Esophagus squamous epithelium (tissue), 4 donors: Measurements from ENCODE around the gene CTPS2.

Source experiments
- POLR2A ChIP-seq, 4 donors: fragments of 450-650 bp; IDR thresholded peaks; one replicate each; pipeline ENCODE4 v1.6.1; 2017; ENCODE audit warnings: antibody characterized with exemption in 4 of 4, mild to moderate bottlenecking in 4 of 4, moderate library complexity in 3 of 4
- TF ChIP-seq, protein P1 (sequence below), 6 experiments: fragments of 450-650 bp in 4 of 6; fragments of 200-600 bp in 2 of 6; sonication (generic) in 2 of 6; IDR thresholded peaks; one replicate each; pipeline ENCODE4 v1.5.1; 2016 to 2019; ENCODE audit warnings: antibody characterized with exemption in 6 of 6, mild to moderate bottlenecking in 4 of 6, moderate library complexity in 4 of 6

DNA sequence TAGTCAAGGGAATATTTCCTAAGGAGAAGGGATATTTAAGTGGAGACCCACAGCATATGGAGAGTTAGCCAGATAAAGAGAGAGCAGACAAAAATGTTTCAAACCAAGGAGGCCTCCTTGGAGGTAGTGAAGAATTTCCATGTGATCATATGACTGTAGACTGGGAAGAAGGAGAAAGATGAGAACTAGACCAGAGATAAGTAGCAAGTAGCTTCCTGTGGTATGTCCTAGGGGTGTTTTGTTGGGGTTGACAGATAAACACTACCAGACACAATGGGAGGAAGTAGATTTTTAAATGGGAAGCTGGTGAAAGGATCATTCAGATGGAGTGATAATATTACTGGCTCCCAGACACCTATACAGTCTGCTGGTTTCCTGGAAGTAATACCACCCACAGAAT lies 20.5 kb upstream of the CTPS2 start:
- TF ChIP-seq POLR2A (IDR thresholded peaks at IDR 0.05) = no peak
- TF ChIP-seq, protein P1, sequence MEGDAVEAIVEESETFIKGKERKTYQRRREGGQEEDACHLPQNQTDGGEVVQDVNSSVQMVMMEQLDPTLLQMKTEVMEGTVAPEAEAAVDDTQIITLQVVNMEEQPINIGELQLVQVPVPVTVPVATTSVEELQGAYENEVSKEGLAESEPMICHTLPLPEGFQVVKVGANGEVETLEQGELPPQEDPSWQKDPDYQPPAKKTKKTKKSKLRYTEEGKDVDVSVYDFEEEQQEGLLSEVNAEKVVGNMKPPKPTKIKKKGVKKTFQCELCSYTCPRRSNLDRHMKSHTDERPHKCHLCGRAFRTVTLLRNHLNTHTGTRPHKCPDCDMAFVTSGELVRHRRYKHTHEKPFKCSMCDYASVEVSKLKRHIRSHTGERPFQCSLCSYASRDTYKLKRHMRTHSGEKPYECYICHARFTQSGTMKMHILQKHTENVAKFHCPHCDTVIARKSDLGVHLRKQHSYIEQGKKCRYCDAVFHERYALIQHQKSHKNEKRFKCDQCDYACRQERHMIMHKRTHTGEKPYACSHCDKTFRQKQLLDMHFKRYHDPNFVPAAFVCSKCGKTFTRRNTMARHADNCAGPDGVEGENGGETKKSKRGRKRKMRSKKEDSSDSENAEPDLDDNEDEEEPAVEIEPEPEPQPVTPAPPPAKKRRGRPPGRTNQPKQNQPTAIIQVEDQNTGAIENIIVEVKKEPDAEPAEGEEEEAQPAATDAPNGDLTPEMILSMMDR (IDR thresholded peaks at IDR 0.05) = no peak
